Kidney (tissue), 14 donors: Measurements from ENCODE around the gene OR4B1. TPM values are rescaled to one million over a fixed set of nuclear protein-coding genes. Genes with fewer than 3 reads are reported as not detected.

Source experiments
- DNase-seq, 5 donors: peaks; one replicate each; pipeline ENCODE4 v3.0.0-alpha.2; 2013 to 2020
- FAIRE-seq: peaks from 2 replicates; lab custom pipeline; 2012; peaks lifted over from hg19 to GRCh38; lab: Jason Lieb, UNC
- H3K27ac ChIP-seq, 2 donors: one replicate each; pipeline ENCODE4 v1.7.0; 2013; ENCODE audit warnings: low read depth in 2 of 2, low read length in 2 of 2, inconsistent platforms in 1 of 2
- H3K27me3 ChIP-seq: one replicate; pipeline ENCODE4 v1.7.1; 2013; ENCODE audit warnings: low read length, inconsistent platforms; ENCODE audit not compliant: control insufficient read depth, insufficient read depth
- H3K36me3 ChIP-seq, 3 donors: one replicate each; pipeline versions ENCODE4 v1.7.0 to v1.7.1; 2013; ENCODE audit warnings: low read length in 3 of 3, control low read depth in 1 of 3, inconsistent platforms in 1 of 3; ENCODE audit not compliant: insufficient read depth in 3 of 3, control insufficient read depth in 2 of 3
- H3K4me1 ChIP-seq, 3 donors: one replicate each; pipeline versions ENCODE4 v1.7.0 to v1.7.1; 2013; ENCODE audit warnings: low read length in 3 of 3, inconsistent platforms in 1 of 3, low read depth in 1 of 3; ENCODE audit not compliant: control insufficient read depth in 2 of 3, insufficient read depth in 2 of 3
- H3K4me3 ChIP-seq, 3 donors: one replicate each; pipeline versions ENCODE4 v1.7.0 to v1.8.1; 2013; ENCODE audit warnings: low read length in 3 of 3, control low read depth in 1 of 3, inconsistent platforms in 1 of 3
- H3K9ac ChIP-seq, 3 donors: one replicate each; pipeline versions ENCODE4 v1.7.0 to v1.7.1; 2013; ENCODE audit warnings: low read length in 3 of 3, control low read depth in 1 of 3, inconsistent platforms in 1 of 3
- H3K9me3 ChIP-seq, 3 donors: one replicate each; pipeline versions ENCODE4 v1.7.0 to v1.7.1; 2013; ENCODE audit warnings: low read length in 3 of 3, control low read depth in 1 of 3, inconsistent platforms in 1 of 3; ENCODE audit not compliant: control insufficient read depth in 2 of 3, insufficient read depth in 1 of 3
- CTCF ChIP-seq: IDR thresholded peaks from 3 replicates; pipeline ENCODE4 v1.5.1; 2012; ENCODE audit warnings: mild to moderate bottlenecking, moderate library complexity, borderline replicate concordance; ENCODE audit not compliant: insufficient read depth; ENCODE audit errors: extremely low read depth
- intact Hi-C: fragments of 100-400 bp; cut with DNase I; formaldehyde crosslinking; loops from one replicate; pipeline ENCODE4 v1.11.1; 2022
- polyA plus RNA-seq: library from polyadenylated mRNA; stranded (reverse); fragments of 350-450 nt; fragmentation: Illumina TruSeq; extraction: RNeasy Lipid Tissue Mini Kit (QIAGEN cat#74804); gene quantifications from one replicate; pipeline ENCODE4 v1.2.3, GENCODE V29; 2014; ENCODE audit warnings: low read depth, low replicate concordance; ENCODE audit not compliant: insufficient read depth
- total RNA-seq: library from RNA; stranded (reverse); fragmentation: NEBNext Ultra II Directional; extraction: Animal tissue kit (Norgen Biotek cat#: 25700); gene quantifications from one replicate; pipeline ENCODE4 v1.2.1, GENCODE V29; 2021
- donor health status: control.
- donor health status: control.
- donor health status: control.
- donor health status: control.
- donor health status: control.
- donor health status: DM: yes; HTN: yes; CAD: no.
- donor health status: Normal renal cell carcinoma (clear cell type).

OR4B1 gene
- total and polyA plus RNA-seq, 2 donors from 2014 or later, result not detected

GRCh38 chr11:48237727-48238126, 21.1 kb downstream of the OR4B1 start:
- H3K4me1 ChIP-seq, result peaks cover 0 to 2% (median 0%) of the 10 kb centered on the region in 3 donors
- no peak overlapping the region for H3K9ac ChIP-seq
- H3K4me3 ChIP-seq, result no peak overlapping the region
- intact Hi-C loops, result no loop called here
- no peak for TF ChIP-seq CTCF
- H3K27ac ChIP-seq, result no peak overlapping the region
- no peaks in the 10 kb centered on the region for H3K36me3 ChIP-seq
- FAIRE-seq (no peak), DNase-seq (peak in 1 of 5 donors; percentile 3)
- no peaks in the 10 kb centered on the region for H3K27me3 ChIP-seq
- H3K9me3 ChIP-seq, result no peaks in the 10 kb centered on the region

- no peak for DNase-seq
- H3K9ac ChIP-seq, result no peak overlapping the region
- intact Hi-C loops, result no loop called here
- H3K4me3 ChIP-seq, result no peak overlapping the region
- no peaks in the 10 kb centered on the region for H3K27me3 ChIP-seq
- H3K4me1 ChIP-seq, result no peaks in the 10 kb centered on the region
- H3K9me3 ChIP-seq, result peaks cover 0 to 3% (median 0%) of the 10 kb centered on the region in 3 donors
- no peak for TF ChIP-seq CTCF
- no peak overlapping the region for H3K27ac ChIP-seq
- H3K36me3 ChIP-seq, result no peaks in the 10 kb centered on the region
- FAIRE-seq, result no peak
These were observed 25.9 kb downstream of the OR4B1 start for GRCh38 chr11:48242501-48242900.

- FAIRE-seq (no peak), DNase-seq (no peak)
- no peak for TF ChIP-seq CTCF
- Histone ChIP-seq H3K4me3 (no peak within 1 kb of the TSS), H3K27ac (no peak within 1 kb of the TSS), H3K9me3 (peaks cover 0 to 13% (median 3%) of the 10 kb centered on the region in 3 donors), H3K4me1 (no peaks in the 10 kb centered on the region), H3K36me3 (no peaks in the 10 kb centered on the region), H3K27me3 (no peaks in the 10 kb centered on the region), H3K9ac (no peak within 1 kb of the TSS)
- intact Hi-C loops, result no loop called here
These were observed 28.2 kb downstream of the OR4B1 start, which contains the start of gene OR4X2 for GRCh38 chr11:48244804-48245203. Gene OR4X2 (plus strand): TSS chr11:48245104. CDS start chr11:48245104, 0 bp downstream.

- Histone ChIP-seq H3K27me3 (no peaks in the 10 kb centered on the region), H3K4me1 (no peaks in the 10 kb centered on the region), H3K36me3 (no peaks in the 10 kb centered on the region), H3K9ac (no peak overlapping the region), H3K9me3 (peaks cover 0 to 24% (median 3%) of the 10 kb centered on the region in 3 donors), H3K4me3 (no peak overlapping the region), H3K27ac (no peak overlapping the region)
- DNase-seq (no peak), FAIRE-seq (no peak)
- TF ChIP-seq CTCF, result no peak
- intact Hi-C loops, result no loop called here
These were observed 32.3 kb downstream of the OR4B1 start for GRCh38 chr11:48248902-48249301.
